DOHH2 (cell line): ENCODE results near the gene DIDO1.

Experiments used
- H3F3A ChIP-seq: fragments of 200-600 bp; sonication (generic), shearing (Covaris generic); 2 replicates; pipeline ENCODE4 v1.6.0; 2016; ENCODE audit warnings: antibody characterized with exemption, mild to moderate bottlenecking; ENCODE audit not compliant: control insufficient read depth, insufficient read depth
- H3K27ac ChIP-seq: fragments of 200-600 bp; sonication (generic); 2 replicates; pipeline ENCODE4 v1.5.1; 2014; ENCODE audit warnings: low read depth, mild to moderate bottlenecking, low read length, moderate library complexity
- H3K27me3 ChIP-seq: fragments of 200-600 bp; sonication (generic); 2 replicates; pipeline ENCODE4 v1.6.1; 2014; ENCODE audit warnings: mild to moderate bottlenecking, low read length, mixed read lengths; ENCODE audit not compliant: control insufficient read depth
- H3K36me3 ChIP-seq: fragments of 200-600 bp; sonication (generic); 2 replicates; pipeline ENCODE4 v1.6.1; 2014; ENCODE audit warnings: mild to moderate bottlenecking, low read length, moderate library complexity, mixed read lengths; ENCODE audit not compliant: control insufficient read depth
- H3K4me1 ChIP-seq: fragments of 200-600 bp; sonication (generic); 2 replicates; pipeline ENCODE4 v1.6.1; 2014; ENCODE audit warnings: mild to moderate bottlenecking, low read length, mixed read lengths; ENCODE audit not compliant: control insufficient read depth
- H3K4me2 ChIP-seq: fragments of 200-600 bp; sonication (generic); 2 replicates; pipeline ENCODE4 v1.6.0; 2014; ENCODE audit warnings: mild to moderate bottlenecking, low read length, moderate library complexity
- H3K4me3 ChIP-seq: fragments of 200-600 bp; sonication (generic); 2 replicates; pipeline ENCODE4 v1.5.1; 2014; ENCODE audit warnings: mild to moderate bottlenecking, low read length, mixed read lengths
- H3K79me2 ChIP-seq: fragments of 200-600 bp; sonication (generic); 2 replicates; pipeline ENCODE4 v1.6.1; 2014; ENCODE audit warnings: mild to moderate bottlenecking, low read length, mixed read lengths; ENCODE audit not compliant: control insufficient read depth
- H3K9me2 ChIP-seq: fragments of 200-600 bp; sonication (generic); replicated peaks from 2 replicates; pipeline ENCODE4 v1.6.1; 2014; ENCODE audit warnings: mild to moderate bottlenecking, low read length, mixed read lengths; ENCODE audit not compliant: control insufficient read depth
- H3K9me3 ChIP-seq: fragments of 200-600 bp; sonication (generic); 2 replicates; pipeline ENCODE4 v1.6.1; 2014; ENCODE audit warnings: antibody characterized with exemption, low read length, mixed read lengths; ENCODE audit not compliant: control insufficient read depth, insufficient read depth
- H4K20me1 ChIP-seq: fragments of 200-600 bp; sonication (generic); 2 replicates; pipeline ENCODE4 v1.6.0; 2014; ENCODE audit warnings: low read depth, mild to moderate bottlenecking, antibody characterized with exemption, low read length, moderate library complexity; ENCODE audit not compliant: control insufficient read depth, insufficient read depth
- EZH2phosphoT487 ChIP-seq: fragments of 200-600 bp; sonication (generic); IDR thresholded peaks from 2 replicates; pipeline ENCODE4 v1.6.1; 2017; ENCODE audit warnings: borderline replicate concordance, mild to moderate bottlenecking, antibody characterized with exemption, low read length, moderate library complexity, mixed read lengths
- TF ChIP-seq, protein P1 (sequence below): fragments of 200-600 bp; sonication (generic); IDR thresholded peaks from one replicate; pipeline ENCODE4 v1.5.1; 2014; ENCODE audit warnings: antibody characterized with exemption, mild to moderate bottlenecking, low read depth, low read length; ENCODE audit not compliant: poor library complexity, severe bottlenecking

Gene DIDO1

DNA sequence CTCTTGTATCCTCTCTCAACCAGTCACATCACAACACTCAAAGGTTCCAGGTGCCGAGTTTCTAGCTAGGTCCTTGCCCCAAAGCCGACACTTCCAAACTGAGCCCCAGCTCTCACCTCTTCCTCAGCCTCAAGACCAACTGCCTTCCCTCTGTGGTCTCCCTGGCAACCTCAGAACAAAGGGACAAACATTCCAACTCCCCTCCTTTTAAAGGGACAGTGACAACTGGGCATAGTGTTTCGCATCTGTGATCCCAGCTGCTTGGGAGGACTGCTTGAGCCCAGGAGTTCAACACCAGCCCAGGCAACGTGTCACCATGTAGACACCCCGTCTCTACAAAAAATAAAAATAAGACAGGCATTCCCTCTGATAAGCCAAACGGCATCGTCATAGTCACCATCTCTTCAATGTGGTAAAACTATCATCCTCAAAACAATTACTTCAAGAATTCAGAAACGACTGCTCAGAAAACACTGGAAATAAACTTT lies 11.3 kb downstream of the DIDO1 start:
- TF ChIP-seq EZH2phosphoT487: no peak
- TF ChIP-seq, protein P1, sequence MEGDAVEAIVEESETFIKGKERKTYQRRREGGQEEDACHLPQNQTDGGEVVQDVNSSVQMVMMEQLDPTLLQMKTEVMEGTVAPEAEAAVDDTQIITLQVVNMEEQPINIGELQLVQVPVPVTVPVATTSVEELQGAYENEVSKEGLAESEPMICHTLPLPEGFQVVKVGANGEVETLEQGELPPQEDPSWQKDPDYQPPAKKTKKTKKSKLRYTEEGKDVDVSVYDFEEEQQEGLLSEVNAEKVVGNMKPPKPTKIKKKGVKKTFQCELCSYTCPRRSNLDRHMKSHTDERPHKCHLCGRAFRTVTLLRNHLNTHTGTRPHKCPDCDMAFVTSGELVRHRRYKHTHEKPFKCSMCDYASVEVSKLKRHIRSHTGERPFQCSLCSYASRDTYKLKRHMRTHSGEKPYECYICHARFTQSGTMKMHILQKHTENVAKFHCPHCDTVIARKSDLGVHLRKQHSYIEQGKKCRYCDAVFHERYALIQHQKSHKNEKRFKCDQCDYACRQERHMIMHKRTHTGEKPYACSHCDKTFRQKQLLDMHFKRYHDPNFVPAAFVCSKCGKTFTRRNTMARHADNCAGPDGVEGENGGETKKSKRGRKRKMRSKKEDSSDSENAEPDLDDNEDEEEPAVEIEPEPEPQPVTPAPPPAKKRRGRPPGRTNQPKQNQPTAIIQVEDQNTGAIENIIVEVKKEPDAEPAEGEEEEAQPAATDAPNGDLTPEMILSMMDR: no peak
- H3K4me2 ChIP-seq: no peak overlapping the region
- peaks cover 100% of the 10 kb centered on the region for H3K79me2 ChIP-seq
- no peaks in the 10 kb centered on the region for H3K27me3 ChIP-seq
- peaks cover 35% of the 10 kb centered on the region for H3K4me1 ChIP-seq
- no peaks in the 10 kb centered on the region for H3K9me2 ChIP-seq
- peaks cover 79% of the 10 kb centered on the region for H3K36me3 ChIP-seq
- no peaks in the 10 kb centered on the region for H3K9me3 ChIP-seq
- peaks cover 58% of the 10 kb centered on the region for H4K20me1 ChIP-seq
- H3K27ac ChIP-seq: no peak overlapping the region
- H3F3A ChIP-seq: peaks cover 16% of the 10 kb centered on the region
- no peak overlapping the region for H3K4me3 ChIP-seq

DNA sequence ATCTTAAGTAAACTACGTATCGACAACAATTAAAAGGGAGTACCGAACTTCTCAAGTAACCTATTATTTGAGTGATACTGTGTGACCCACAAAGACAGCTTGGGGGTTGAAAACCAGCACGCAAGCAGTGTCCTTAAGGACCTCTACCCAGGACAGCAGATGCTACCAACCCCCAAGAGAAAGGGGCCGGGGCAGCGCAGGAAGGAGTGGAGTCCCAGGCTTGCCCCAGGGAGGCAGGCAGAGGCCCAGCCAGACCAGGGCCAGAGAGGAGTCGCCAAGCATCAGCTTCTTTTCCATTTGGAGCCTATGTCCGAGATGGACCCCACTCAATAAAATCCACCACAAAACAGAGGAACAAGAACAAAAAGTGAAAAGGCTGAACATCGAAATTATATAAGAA lies 11.9 kb downstream of the DIDO1 start:
- Histone ChIP-seq H3K4me1 (peaks cover 30% of the 10 kb centered on the region), H3K79me2 (peaks cover 100% of the 10 kb centered on the region), H3K9me3 (no peaks in the 10 kb centered on the region), H3K4me2 (no peak overlapping the region), H3F3A (peaks cover 14% of the 10 kb centered on the region), H3K4me3 (no peak overlapping the region), H3K36me3 (peaks cover 81% of the 10 kb centered on the region), H3K27me3 (no peaks in the 10 kb centered on the region), H3K27ac (no peak overlapping the region), H4K20me1 (peaks cover 53% of the 10 kb centered on the region), H3K9me2 (no peaks in the 10 kb centered on the region)
- TF ChIP-seq, protein P1: no peak
- TF ChIP-seq EZH2phosphoT487: no peak

DNA sequence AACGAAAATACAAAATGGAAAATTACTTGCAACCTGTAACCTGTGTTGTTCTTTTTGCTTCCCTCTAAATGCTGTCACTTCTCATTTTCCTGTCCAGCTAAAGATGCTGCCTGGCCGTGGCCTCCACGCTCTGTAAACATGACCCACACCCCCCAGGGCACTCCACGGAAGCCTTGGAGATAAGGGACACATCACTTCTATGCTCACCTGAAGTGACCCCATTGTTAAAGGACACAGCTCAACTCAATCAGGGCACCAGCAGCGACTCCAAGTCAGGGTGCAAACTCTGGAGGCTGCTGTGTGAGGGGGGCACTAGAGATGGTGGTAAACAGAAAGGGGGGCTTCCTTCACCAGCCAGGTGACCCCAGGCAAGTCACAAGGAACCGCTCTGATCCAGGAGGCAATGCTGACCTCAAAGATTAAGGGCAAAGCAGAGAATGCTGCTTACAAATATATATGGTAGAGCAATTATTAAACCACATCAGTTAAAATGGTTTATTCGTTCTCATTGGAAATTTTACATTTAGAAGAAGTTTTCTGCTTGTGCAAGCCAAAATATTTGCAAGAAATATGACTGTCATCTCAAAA lies 13.2 kb downstream of the DIDO1 start:
- H3K36me3 ChIP-seq: peaks cover 89% of the 10 kb centered on the region
- TF ChIP-seq, protein P1: no peak
- no peak for TF ChIP-seq EZH2phosphoT487
- H3F3A ChIP-seq: peaks cover 3% of the 10 kb centered on the region
- H3K79me2 ChIP-seq: peaks cover 99% of the 10 kb centered on the region
- H4K20me1 ChIP-seq: peaks cover 44% of the 10 kb centered on the region
- H3K9me3 ChIP-seq: no peaks in the 10 kb centered on the region
- no peak overlapping the region for H3K27ac ChIP-seq
- peaks cover 17% of the 10 kb centered on the region for H3K4me1 ChIP-seq
- H3K4me3 ChIP-seq: no peak overlapping the region
- no peaks in the 10 kb centered on the region for H3K27me3 ChIP-seq
- H3K4me2 ChIP-seq: no peak overlapping the region
- H3K9me2 ChIP-seq: no peaks in the 10 kb centered on the region
